PC-3 (cell line): ENCODE measurements around the gene ABHD1.

Source experiments
- EZH2 ChIP-seq: fragments of 300-600 bp; sonication (generic); IDR thresholded peaks from one replicate; pipeline ENCODE4 v1.6.1; 2017; ENCODE audit warnings: antibody characterized with exemption, mild to moderate bottlenecking, low read length; ENCODE audit not compliant: unreplicated experiment
- EZH2phosphoT487 ChIP-seq: fragments of 300-600 bp; sonication (generic); IDR thresholded peaks from 2 replicates; pipeline ENCODE4 v1.6.1; 2018; ENCODE audit warnings: mild to moderate bottlenecking, antibody characterized with exemption, low read length, borderline replicate concordance
- TF ChIP-seq, protein P1 (sequence below): fragments of 300-600 bp; sonication (generic); conservative IDR thresholded peaks from 2 replicates; pipeline ENCODE4 v1.5.1; 2017; ENCODE audit warnings: antibody characterized with exemption, low read depth, mild to moderate bottlenecking, low read length

GRCh38 chr2:27079233-27080139, 44.1 kb upstream of the ABHD1 start:
- TF ChIP-seq EZH2 (no peak), EZH2phosphoT487 (no peak)
- TF ChIP-seq, protein P1, sequence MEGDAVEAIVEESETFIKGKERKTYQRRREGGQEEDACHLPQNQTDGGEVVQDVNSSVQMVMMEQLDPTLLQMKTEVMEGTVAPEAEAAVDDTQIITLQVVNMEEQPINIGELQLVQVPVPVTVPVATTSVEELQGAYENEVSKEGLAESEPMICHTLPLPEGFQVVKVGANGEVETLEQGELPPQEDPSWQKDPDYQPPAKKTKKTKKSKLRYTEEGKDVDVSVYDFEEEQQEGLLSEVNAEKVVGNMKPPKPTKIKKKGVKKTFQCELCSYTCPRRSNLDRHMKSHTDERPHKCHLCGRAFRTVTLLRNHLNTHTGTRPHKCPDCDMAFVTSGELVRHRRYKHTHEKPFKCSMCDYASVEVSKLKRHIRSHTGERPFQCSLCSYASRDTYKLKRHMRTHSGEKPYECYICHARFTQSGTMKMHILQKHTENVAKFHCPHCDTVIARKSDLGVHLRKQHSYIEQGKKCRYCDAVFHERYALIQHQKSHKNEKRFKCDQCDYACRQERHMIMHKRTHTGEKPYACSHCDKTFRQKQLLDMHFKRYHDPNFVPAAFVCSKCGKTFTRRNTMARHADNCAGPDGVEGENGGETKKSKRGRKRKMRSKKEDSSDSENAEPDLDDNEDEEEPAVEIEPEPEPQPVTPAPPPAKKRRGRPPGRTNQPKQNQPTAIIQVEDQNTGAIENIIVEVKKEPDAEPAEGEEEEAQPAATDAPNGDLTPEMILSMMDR = no peak
